GM13977 (cell line): ENCODE measurements around the gene LHFPL6.

ENCODE experiments used
- DNase-seq: peaks from one replicate; pipeline ENCODE4 v3.0.0; 2012; ENCODE audit warnings: low spot score
- in situ Hi-C: fragments of 300-500 bp; cut with MboI; formaldehyde crosslinking; loops from one replicate; pipeline ENCODE4 v1.12.0; 2022; ENCODE audit warnings: low sequenced_read_pairs, low pct_unique_long_range_greater_than_20kb, mixed read lengths, inconsistent platforms; ENCODE audit not compliant: unreplicated experiment
- TF ChIP-seq, protein P1 (sequence below): IDR thresholded peaks from 2 replicates; pipeline ENCODE4 v1.5.1; 2012; ENCODE audit warnings: mild to moderate bottlenecking, control low read depth; ENCODE audit not compliant: insufficient read depth; ENCODE audit errors: extremely low read depth, missing control alignments

Gene LHFPL6

DNA sequence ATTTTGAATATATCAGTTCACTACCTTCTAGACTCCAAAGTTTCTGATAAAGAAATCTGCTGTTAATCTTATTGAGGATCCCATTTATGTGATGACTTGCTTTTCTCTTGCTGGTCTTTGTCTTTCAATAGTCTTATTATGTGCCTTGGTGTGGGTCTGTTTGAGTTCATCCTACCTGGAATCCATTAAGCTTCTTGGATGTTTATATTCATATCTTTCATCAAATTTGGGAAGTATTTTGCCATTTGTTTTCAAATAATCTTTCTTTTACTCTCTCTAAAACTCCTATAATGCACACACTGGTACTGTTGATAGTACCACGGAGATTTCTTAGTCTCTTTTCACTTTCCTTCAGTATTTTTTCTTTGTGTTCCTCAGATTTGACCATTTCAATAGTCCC lies 28.3 kb upstream of the LHFPL6 start:
- TF ChIP-seq, protein P1, sequence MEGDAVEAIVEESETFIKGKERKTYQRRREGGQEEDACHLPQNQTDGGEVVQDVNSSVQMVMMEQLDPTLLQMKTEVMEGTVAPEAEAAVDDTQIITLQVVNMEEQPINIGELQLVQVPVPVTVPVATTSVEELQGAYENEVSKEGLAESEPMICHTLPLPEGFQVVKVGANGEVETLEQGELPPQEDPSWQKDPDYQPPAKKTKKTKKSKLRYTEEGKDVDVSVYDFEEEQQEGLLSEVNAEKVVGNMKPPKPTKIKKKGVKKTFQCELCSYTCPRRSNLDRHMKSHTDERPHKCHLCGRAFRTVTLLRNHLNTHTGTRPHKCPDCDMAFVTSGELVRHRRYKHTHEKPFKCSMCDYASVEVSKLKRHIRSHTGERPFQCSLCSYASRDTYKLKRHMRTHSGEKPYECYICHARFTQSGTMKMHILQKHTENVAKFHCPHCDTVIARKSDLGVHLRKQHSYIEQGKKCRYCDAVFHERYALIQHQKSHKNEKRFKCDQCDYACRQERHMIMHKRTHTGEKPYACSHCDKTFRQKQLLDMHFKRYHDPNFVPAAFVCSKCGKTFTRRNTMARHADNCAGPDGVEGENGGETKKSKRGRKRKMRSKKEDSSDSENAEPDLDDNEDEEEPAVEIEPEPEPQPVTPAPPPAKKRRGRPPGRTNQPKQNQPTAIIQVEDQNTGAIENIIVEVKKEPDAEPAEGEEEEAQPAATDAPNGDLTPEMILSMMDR, result no peak
- in situ Hi-C loops, result no loop called here
- no peak for DNase-seq

DNA sequence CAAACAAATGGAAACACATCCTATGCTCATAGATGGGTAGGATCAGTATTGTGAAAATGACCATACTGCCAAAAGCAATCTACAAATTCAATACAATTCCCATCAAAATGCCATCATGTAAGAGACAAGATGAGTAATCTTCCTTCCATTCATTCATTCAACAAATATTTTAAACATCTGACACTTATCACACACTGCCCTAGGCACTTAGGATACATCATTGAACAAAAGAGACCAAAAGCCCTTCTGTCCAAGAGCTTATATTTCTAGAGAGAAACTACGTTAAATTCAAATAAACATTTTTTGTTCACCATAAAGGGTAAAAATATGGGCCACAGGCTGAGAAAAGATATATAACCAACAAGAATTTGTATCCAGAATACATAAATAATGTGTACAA lies 20.5 kb upstream of the LHFPL6 start:
- TF ChIP-seq, protein P1, result no peak
- in situ Hi-C loops, result loop anchor here (25.0 kb wide), 2 partner anchors 486 to 561 kb away; no protein-coding TSS in a partner anchor
- DNase-seq, result no peak

GRCh38 chr13:39618561-39618960 lies 15.6 kb upstream of the LHFPL6 start:
- TF ChIP-seq, protein P1, result no peak
- in situ Hi-C loops, result loop anchor here (10.0 to 25.0 kb wide), 3 partner anchors 334 to 556 kb away; no protein-coding TSS in a partner anchor
- DNase-seq, result no peak

DNA sequence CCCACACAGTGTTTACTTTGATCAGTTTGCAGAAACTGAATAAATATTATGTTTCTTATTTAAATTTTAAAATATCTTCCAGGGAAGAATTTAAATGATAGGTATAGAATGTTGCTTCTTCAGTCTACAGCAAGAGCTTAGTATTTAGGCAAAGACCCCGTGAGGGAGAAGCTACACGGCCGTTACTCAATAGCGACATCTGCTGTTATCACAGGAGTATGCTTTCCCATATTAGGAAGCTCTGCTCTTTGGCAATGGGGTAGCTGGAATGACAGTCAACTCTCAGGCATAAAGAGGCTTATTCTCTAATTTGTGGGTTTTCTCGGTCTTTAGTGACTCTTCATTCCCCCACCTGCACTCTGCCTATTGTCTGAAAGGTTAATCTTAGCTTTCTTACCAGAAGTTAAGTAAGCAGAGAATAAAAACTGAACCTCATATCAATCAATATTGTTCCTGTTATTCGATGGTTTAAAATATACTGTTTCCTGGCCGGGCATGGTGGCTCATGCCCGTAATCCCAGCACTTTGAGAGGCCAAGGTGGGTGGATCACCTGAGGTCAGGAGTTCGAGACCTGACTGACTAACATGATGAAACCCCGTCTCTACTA lies 13.2 kb upstream of the LHFPL6 start:
- TF ChIP-seq, protein P1, result peak; percentile 83
- in situ Hi-C loops, result loop anchor here (10.0 to 25.0 kb wide), 3 partner anchors 331 to 554 kb away; no protein-coding TSS in a partner anchor
- DNase-seq, result peak; percentile 70

DNA sequence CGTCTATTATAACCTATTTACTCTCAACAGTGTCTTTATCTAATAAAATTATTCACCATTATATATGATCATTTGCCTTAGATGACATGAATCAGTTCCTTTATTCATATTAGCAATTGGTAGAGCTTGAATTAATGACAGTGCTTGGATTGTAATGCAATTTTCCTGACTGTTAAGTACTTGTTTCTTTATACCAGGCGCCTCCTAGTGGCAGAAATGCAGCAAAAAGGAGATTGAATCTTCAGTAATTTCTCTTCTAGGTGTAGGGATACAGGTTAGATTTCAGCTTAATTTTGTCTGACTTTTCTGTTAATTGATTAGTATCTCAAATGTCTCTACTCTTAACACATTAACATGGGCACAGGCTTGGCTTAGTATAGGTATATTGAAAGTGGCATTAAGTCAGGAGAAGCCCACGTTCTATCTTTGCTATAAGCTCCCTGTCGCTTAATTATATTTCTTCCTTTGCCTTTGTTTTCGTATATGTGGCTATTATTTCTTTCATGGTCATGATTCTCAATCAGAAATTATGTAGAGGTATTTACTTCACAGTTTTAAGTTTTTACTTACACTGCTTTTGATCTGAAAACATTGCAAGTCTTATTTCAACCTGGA lies 9.1 kb upstream of the LHFPL6 start:
- TF ChIP-seq, protein P1, result peak; percentile 78
- in situ Hi-C loops, result loop anchor here (10.0 to 25.0 kb wide), 3 partner anchors 327 to 550 kb away; no protein-coding TSS in a partner anchor
- DNase-seq, result peak; percentile 52

- TF ChIP-seq, protein P1, result no peak
- in situ Hi-C loops, result loop anchor here (25.0 kb wide), 2 partner anchors 471 to 546 kb away; no protein-coding TSS in a partner anchor
- DNase-seq, result no peak
Measured at GRCh38 chr13:39607876-39608275, 4.9 kb upstream of the LHFPL6 start.
